GM19238 (cell line): Measurements from ENCODE around the gene QARS1.

Source experiments
- DNase-seq: peaks from one replicate; pipeline ENCODE4 v3.0.0; 2011; ENCODE audit warnings: low spot score; ENCODE audit not compliant: insufficient read length

Gene QARS1

GRCh38 chr3:49054344-49054862, 50.2 kb downstream of the QARS1 start:
- no peak for DNase-seq

GRCh38 chr3:49053543-49053942, 51.0 kb downstream of the QARS1 start:
- no peak for DNase-seq
